ENCODE data around the gene SARDH. TPM values are rescaled to one million over a fixed set of nuclear protein-coding genes. Genes with fewer than 3 reads are reported as not detected.

Gene SARDH
- total RNA-seq, 2 experiments from 2014 or later: 5.5 to 5.6 TPM

DNA sequence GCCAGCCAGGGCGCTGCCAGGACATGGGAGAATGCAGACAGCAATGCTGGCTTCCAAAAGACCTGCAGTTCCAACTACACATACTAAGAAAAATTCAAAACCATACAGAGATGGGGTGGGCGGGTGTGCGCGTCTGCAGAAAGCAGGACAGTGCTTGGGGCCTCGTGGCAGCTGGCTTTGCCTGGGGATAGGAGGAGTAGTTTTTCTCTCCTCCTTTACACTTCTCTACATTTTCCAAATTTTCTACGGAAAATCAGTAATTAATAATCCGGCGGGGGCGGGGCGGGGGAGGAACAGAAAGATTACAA is 43.6 kb upstream of the SARDH start:
- POLR2A ChIA-PET: interaction anchor here (1.4 kb wide), 1 partner anchor 210 kb away, joined by 3 read pairs; no protein-coding TSS in a partner anchor

GRCh38 chr9:133780962-133781827 is 43.0 kb upstream of the SARDH start:
- Mint-ChIP-seq H3K4me1 (ENCODE audit: low read depth) (no peaks in the 10 kb centered on the region), H3K27me3 (no peaks in the 10 kb centered on the region), H3K36me3 (ENCODE audit: low read depth) (no peaks in the 10 kb centered on the region), H3K9me3 (no peaks in the 10 kb centered on the region), H3K4me3 (no peak overlapping the region), H3K27ac (no peak overlapping the region)
- POLR2A ChIA-PET: interaction anchor here (1.4 kb wide), 1 partner anchor 210 kb away, joined by 3 read pairs; no protein-coding TSS in a partner anchor
- TF ChIP-seq, protein P1, sequence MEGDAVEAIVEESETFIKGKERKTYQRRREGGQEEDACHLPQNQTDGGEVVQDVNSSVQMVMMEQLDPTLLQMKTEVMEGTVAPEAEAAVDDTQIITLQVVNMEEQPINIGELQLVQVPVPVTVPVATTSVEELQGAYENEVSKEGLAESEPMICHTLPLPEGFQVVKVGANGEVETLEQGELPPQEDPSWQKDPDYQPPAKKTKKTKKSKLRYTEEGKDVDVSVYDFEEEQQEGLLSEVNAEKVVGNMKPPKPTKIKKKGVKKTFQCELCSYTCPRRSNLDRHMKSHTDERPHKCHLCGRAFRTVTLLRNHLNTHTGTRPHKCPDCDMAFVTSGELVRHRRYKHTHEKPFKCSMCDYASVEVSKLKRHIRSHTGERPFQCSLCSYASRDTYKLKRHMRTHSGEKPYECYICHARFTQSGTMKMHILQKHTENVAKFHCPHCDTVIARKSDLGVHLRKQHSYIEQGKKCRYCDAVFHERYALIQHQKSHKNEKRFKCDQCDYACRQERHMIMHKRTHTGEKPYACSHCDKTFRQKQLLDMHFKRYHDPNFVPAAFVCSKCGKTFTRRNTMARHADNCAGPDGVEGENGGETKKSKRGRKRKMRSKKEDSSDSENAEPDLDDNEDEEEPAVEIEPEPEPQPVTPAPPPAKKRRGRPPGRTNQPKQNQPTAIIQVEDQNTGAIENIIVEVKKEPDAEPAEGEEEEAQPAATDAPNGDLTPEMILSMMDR (IDR thresholded peaks at IDR 0.05): no peak
- intact Hi-C loops (cut with micrococcal nuclease): no loop called here
- DNase-seq (no peak), ATAC-seq (no peak)
- CTCF ChIA-PET: interaction anchor here (0.6 to 4.6 kb wide), 21 partner anchors 7 to 544 kb away, joined by 3 to 122 read pairs (median 5); partner anchors contain the start of gene BRD3OS

More for the DNA sequence above, 43.6 kb upstream of the SARDH start:
- CTCF ChIA-PET: interaction anchor here (0.6 to 4.6 kb wide), 27 partner anchors 8 to 545 kb away, joined by 3 to 122 read pairs (median 3); partner anchors contain the start of gene BRD3OS
- H3K4me1 Mint-ChIP-seq (ENCODE audit: low read depth): no peaks in the 10 kb centered on the region
- H3K27ac Mint-ChIP-seq: no peak overlapping the region
- H3K27me3 Mint-ChIP-seq: no peaks in the 10 kb centered on the region
- TF ChIP-seq, protein P1 (IDR thresholded peaks at IDR 0.05): no peak
- H3K36me3 Mint-ChIP-seq (ENCODE audit: low read depth): no peaks in the 10 kb centered on the region
- H3K9me3 Mint-ChIP-seq: no peaks in the 10 kb centered on the region
- DNase-seq (no peak), ATAC-seq (no peak)
- no peak overlapping the region for H3K4me3 Mint-ChIP-seq
- intact Hi-C loops (cut with micrococcal nuclease): no loop called here

DNA sequence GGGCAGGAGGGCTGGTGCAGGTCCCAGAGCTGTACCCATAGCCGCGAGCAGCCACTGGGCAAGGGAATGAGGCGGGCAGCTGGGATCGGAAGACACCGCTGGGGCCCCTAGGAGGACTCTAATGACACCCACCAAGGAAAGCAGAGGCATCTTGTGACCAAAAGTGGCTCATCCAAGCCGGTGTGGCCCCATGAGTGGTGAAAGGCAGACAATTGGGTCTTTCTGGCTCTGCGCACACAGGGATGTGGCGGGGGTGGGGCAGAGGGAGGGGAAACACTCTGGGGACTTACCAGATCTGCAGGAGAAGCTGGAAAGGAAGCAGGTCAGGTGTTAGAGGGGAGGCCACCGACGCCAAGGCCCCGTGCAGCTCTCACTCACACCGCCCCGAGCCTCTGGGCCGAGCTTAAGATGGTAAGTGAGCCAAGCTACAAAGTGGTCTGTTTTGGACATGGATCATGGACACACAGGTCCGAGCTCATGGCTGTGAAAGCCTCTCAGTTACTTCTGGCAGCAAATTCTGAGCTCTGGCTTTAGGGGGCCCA is 42.3 kb upstream of the SARDH start:
- ATAC-seq (no peak), DNase-seq (no peak)
- H3K9me3 Mint-ChIP-seq: no peaks in the 10 kb centered on the region
- H3K27ac Mint-ChIP-seq: no peak overlapping the region
- CTCF ChIA-PET: interaction anchor here (0.9 to 4.6 kb wide), 3 partner anchors 12 to 215 kb away, joined by 5 to 122 read pairs (median 14); no protein-coding TSS in a partner anchor
- no peaks in the 10 kb centered on the region for H3K36me3 Mint-ChIP-seq (ENCODE audit: low read depth)
- intact Hi-C loops (cut with micrococcal nuclease): no loop called here
- no peak overlapping the region for H3K4me3 Mint-ChIP-seq
- POLR2A ChIA-PET: no interaction called here
- TF ChIP-seq, protein P1 (IDR thresholded peaks at IDR 0.05): no peak
- H3K27me3 Mint-ChIP-seq: no peaks in the 10 kb centered on the region
- no peaks in the 10 kb centered on the region for H3K4me1 Mint-ChIP-seq (ENCODE audit: low read depth)

GRCh38 chr9:133779516-133780403 is 41.6 kb upstream of the SARDH start:
- POLR2A ChIA-PET: no interaction called here
- intact Hi-C loops (cut with micrococcal nuclease): no loop called here
- Mint-ChIP-seq H3K4me1 (ENCODE audit: low read depth) (no peaks in the 10 kb centered on the region), H3K27ac (no peak overlapping the region), H3K36me3 (ENCODE audit: low read depth) (no peaks in the 10 kb centered on the region), H3K9me3 (no peaks in the 10 kb centered on the region), H3K4me3 (no peak overlapping the region), H3K27me3 (no peaks in the 10 kb centered on the region)
- DNase-seq: no peak
- TF ChIP-seq, protein P1 (IDR thresholded peaks at IDR 0.05): no peak
- no peak for ATAC-seq
- CTCF ChIA-PET: interaction anchor here (1.4 to 4.6 kb wide), 2 partner anchors 10 to 215 kb away, joined by 3 to 122 read pairs; no protein-coding TSS in a partner anchor

Measured in activated CD8-positive, alpha-beta T cell treated with anti-CD3 and anti-CD28 coated beads for 36 hours (primary cell).